ENCODE data around the gene CHP2.

The CHP2 gene

GRCh38 chr16:23754594-23755483 lies at the start of gene CHP2:
TSS of gene CHP2 (plus strand) at chr16:23755026. CDS start at chr16:23755050, 24 bp downstream.
- TF ChIP-seq, protein P1, sequence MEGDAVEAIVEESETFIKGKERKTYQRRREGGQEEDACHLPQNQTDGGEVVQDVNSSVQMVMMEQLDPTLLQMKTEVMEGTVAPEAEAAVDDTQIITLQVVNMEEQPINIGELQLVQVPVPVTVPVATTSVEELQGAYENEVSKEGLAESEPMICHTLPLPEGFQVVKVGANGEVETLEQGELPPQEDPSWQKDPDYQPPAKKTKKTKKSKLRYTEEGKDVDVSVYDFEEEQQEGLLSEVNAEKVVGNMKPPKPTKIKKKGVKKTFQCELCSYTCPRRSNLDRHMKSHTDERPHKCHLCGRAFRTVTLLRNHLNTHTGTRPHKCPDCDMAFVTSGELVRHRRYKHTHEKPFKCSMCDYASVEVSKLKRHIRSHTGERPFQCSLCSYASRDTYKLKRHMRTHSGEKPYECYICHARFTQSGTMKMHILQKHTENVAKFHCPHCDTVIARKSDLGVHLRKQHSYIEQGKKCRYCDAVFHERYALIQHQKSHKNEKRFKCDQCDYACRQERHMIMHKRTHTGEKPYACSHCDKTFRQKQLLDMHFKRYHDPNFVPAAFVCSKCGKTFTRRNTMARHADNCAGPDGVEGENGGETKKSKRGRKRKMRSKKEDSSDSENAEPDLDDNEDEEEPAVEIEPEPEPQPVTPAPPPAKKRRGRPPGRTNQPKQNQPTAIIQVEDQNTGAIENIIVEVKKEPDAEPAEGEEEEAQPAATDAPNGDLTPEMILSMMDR (conservative IDR thresholded peaks at IDR 0.05), result no peak
- no peak for TF ChIP-seq ZFX (IDR thresholded peaks at IDR 0.05)
- H3K27ac ChIP-seq, result no peak within 1 kb of the TSS

DNA sequence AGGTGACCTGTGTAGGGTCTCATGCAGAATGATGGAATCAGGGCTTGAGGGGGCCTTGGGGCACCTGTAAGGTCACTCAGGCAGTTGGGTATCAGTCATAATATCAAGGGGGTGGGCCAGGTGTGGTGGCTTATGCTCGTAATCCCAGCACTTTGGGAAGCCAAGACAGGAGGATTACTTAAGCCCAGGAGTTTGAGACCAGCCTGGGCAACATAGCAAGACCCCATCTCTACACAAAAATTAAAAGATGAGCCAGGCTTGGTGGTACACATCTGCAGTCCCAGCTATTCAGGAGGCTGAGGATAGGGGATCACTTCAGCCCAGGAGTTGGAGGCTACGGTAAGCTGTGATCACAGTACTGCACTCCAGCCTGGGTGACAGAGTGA lies 49.3 kb upstream of the CHP2 start:
- H3K27ac ChIP-seq, result no peak overlapping the region
- TF ChIP-seq ZFX (IDR thresholded peaks at IDR 0.05), result no peak
- TF ChIP-seq, protein P1 (conservative IDR thresholded peaks at IDR 0.05), result no peak

- TF ChIP-seq ZFX (IDR thresholded peaks at IDR 0.05), result no peak
- TF ChIP-seq, protein P1 (conservative IDR thresholded peaks at IDR 0.05), result no peak
- no peak overlapping the region for H3K27ac ChIP-seq
Measured at GRCh38 chr16:23706439-23706838, 48.4 kb upstream of the CHP2 start.

- no peak overlapping the region for H3K27ac ChIP-seq
- TF ChIP-seq, protein P1 (conservative IDR thresholded peaks at IDR 0.05), result no peak
- no peak for TF ChIP-seq ZFX (IDR thresholded peaks at IDR 0.05)
Measured at GRCh38 chr16:23709536-23709935, 45.3 kb upstream of the CHP2 start.

DNA sequence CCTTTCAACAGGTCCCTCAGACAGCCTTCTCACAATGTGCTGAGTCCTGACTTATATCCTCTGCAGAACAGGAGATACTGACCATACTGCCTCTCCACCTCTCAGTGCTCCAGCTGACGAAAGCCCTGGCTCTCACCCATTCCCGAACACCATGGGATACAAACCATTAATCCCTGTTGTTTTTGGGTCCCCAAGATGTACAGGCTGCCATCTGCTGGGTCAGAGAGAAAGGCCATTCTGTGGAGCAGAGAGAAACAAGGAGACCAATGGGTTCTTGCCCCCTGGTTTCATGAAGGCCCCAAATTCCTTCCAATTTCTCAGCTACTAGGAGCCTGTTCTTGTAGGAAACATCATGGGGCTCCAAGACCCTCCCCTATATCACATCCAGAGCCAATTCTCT lies 44.8 kb upstream of the CHP2 start:
- H3K27ac ChIP-seq, result no peak overlapping the region
- no peak for TF ChIP-seq ZFX (IDR thresholded peaks at IDR 0.05)
- TF ChIP-seq, protein P1 (conservative IDR thresholded peaks at IDR 0.05), result no peak

GRCh38 chr16:23710504-23710903 lies 44.3 kb upstream of the CHP2 start:
- no peak for TF ChIP-seq ZFX (IDR thresholded peaks at IDR 0.05)
- TF ChIP-seq, protein P1 (conservative IDR thresholded peaks at IDR 0.05), result no peak
- no peak overlapping the region for H3K27ac ChIP-seq

DNA sequence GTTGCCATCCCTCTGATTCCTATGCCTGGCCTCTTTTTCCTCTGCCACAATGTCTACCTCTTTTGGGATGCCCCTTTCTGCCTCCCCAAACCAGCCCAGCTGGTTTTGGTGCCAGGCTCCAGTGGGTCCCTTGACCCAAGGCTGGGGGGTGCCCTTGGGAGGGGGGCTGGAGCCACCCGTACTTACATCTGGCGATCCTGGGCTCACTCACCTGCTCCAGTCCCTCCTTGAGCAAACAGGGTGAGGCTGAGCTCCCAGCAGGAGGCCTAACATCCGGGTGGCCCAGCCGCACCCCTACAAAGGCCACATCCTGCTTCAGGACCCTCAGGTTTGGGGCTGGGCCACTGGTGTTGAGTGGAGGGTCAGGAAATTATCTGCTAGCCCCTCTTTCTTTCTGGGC lies 43.0 kb upstream of the CHP2 start:
- no peak overlapping the region for H3K27ac ChIP-seq
- TF ChIP-seq ZFX (IDR thresholded peaks at IDR 0.05), result no peak
- TF ChIP-seq, protein P1 (conservative IDR thresholded peaks at IDR 0.05), result no peak
